Neuron (in vitro differentiated cells): Measurements from ENCODE around the gene BEND5.

Experiments
- H2AFZ ChIP-seq: one replicate; pipeline ENCODE4 v1.6.1; 2013; ENCODE audit warnings: low read depth, mild to moderate bottlenecking, inconsistent platforms, low read length, moderate library complexity
- H3K27me3 ChIP-seq: one replicate; pipeline ENCODE4 v1.6.1; 2013; ENCODE audit warnings: low read length; ENCODE audit not compliant: insufficient read depth
- H3K36me3 ChIP-seq: one replicate; pipeline ENCODE4 v1.6.1; 2013; ENCODE audit warnings: low read length; ENCODE audit not compliant: insufficient read depth
- H3K4me1 ChIP-seq: one replicate; pipeline ENCODE4 v1.6.1; 2013; ENCODE audit warnings: low read length; ENCODE audit not compliant: insufficient read depth
- H3K4me3 ChIP-seq: 2 replicates; pipeline ENCODE4 v1.5.1; 2013; ENCODE audit warnings: mild to moderate bottlenecking, low read length, moderate library complexity
- H3K9me3 ChIP-seq: one replicate; pipeline ENCODE4 v1.6.1; 2013; ENCODE audit warnings: low read length

Gene BEND5

GRCh38 chr1:48730164-48730910 lies 46.4 kb downstream of the BEND5 start:
- H3K9me3 ChIP-seq: no peaks in the 10 kb centered on the region
- no peak overlapping the region for H2AFZ ChIP-seq
- H3K36me3 ChIP-seq: peaks cover 68% of the 10 kb centered on the region
- H3K4me3 ChIP-seq: no peak overlapping the region
- no peaks in the 10 kb centered on the region for H3K27me3 ChIP-seq
- H3K4me1 ChIP-seq: peaks cover under 1% of the 10 kb centered on the region

GRCh38 chr1:48728584-48728983 lies 48.1 kb downstream of the BEND5 start:
- no peaks in the 10 kb centered on the region for H3K4me1 ChIP-seq
- no peaks in the 10 kb centered on the region for H3K9me3 ChIP-seq
- no peak overlapping the region for H2AFZ ChIP-seq
- no peak overlapping the region for H3K4me3 ChIP-seq
- no peaks in the 10 kb centered on the region for H3K27me3 ChIP-seq
- H3K36me3 ChIP-seq: peaks cover 51% of the 10 kb centered on the region

- Histone ChIP-seq H3K9me3 (no peaks in the 10 kb centered on the region), H3K4me3 (no peak overlapping the region), H3K36me3 (peaks cover 33% of the 10 kb centered on the region), H3K27me3 (no peaks in the 10 kb centered on the region), H3K4me1 (no peaks in the 10 kb centered on the region), H2AFZ (no peak overlapping the region)
Observed at GRCh38 chr1:48726557-48727215, 50.0 kb downstream of the BEND5 start.

GRCh38 chr1:48726139-48726538 lies 50.6 kb downstream of the BEND5 start:
- H3K36me3 ChIP-seq: peaks cover 28% of the 10 kb centered on the region
- H3K4me1 ChIP-seq: no peaks in the 10 kb centered on the region
- H3K9me3 ChIP-seq: no peaks in the 10 kb centered on the region
- H3K4me3 ChIP-seq: no peak overlapping the region
- H2AFZ ChIP-seq: no peak overlapping the region
- no peaks in the 10 kb centered on the region for H3K27me3 ChIP-seq

DNA sequence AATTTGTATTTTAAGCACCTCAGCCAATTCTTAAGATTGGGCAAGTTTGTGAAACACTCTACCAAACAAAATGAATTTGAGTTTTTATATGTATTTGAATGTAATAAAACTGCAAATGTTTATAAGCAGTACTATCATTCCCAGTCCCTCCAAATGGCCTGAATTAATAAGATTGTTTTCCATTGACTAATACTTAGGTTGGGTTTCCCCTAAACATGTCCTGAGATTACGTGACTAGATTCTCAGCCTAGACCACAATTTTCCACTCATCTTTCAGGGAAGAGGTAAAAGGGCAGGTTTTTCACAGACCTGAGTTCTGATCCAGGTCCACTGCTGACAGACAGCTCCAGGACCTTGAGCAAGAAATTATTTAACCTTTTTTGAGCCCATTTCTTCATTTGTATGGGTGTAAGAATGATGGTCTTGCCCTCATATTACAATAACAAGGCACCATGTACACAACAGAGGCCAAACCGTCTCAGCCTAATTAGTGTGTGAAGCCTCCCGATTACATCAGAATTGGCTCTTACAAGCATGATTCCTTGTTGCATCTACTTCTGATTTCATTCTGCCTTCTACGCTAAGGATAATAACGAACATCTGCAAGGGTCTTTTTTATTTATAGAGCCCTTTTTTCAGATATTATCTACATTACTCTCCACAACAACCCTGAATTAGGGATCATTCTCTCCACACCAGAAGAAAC lies 51.2 kb downstream of the BEND5 start:
- no peak overlapping the region for H3K4me3 ChIP-seq
- H2AFZ ChIP-seq: no peak overlapping the region
- peaks cover 25% of the 10 kb centered on the region for H3K36me3 ChIP-seq
- no peaks in the 10 kb centered on the region for H3K4me1 ChIP-seq
- no peaks in the 10 kb centered on the region for H3K27me3 ChIP-seq
- H3K9me3 ChIP-seq: no peaks in the 10 kb centered on the region

DNA sequence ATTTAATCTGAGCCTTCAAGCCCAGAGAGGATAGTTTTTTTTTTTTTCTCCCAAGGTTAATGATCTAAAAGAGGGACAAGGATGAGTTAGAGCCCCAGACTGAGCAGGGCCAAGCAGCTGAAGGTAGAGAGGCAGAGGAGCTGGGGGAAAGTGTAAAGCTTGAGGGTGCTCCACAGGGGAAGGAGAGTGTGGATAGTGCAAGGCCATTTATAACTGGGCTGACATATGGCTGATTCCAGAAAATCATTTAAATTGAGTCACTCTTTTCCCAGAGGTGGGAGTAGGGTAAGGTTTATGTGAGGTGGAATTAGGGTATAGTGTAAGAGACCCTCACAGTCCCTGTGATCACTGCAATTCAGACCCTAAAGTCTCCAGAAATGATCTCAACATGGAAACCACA lies 55.8 kb downstream of the BEND5 start:
- H3K36me3 ChIP-seq: no peaks in the 10 kb centered on the region
- no peaks in the 10 kb centered on the region for H3K9me3 ChIP-seq
- no peak overlapping the region for H3K4me3 ChIP-seq
- H3K27me3 ChIP-seq: no peaks in the 10 kb centered on the region
- H3K4me1 ChIP-seq: no peaks in the 10 kb centered on the region
- H2AFZ ChIP-seq: no peak overlapping the region

GRCh38 chr1:48718705-48719104 lies 58.0 kb downstream of the BEND5 start:
- Histone ChIP-seq H3K4me1 (no peaks in the 10 kb centered on the region), H3K4me3 (no peak overlapping the region), H3K36me3 (no peaks in the 10 kb centered on the region), H2AFZ (no peak overlapping the region), H3K27me3 (no peaks in the 10 kb centered on the region), H3K9me3 (no peaks in the 10 kb centered on the region)

- H3K36me3 ChIP-seq: no peaks in the 10 kb centered on the region
- H3K9me3 ChIP-seq: no peaks in the 10 kb centered on the region
- no peaks in the 10 kb centered on the region for H3K4me1 ChIP-seq
- no peaks in the 10 kb centered on the region for H3K27me3 ChIP-seq
- H2AFZ ChIP-seq: no peak overlapping the region
- no peak overlapping the region for H3K4me3 ChIP-seq
Observed at GRCh38 chr1:48718116-48718630, 58.5 kb downstream of the BEND5 start.

- Histone ChIP-seq H3K27me3 (no peaks in the 10 kb centered on the region), H2AFZ (no peak overlapping the region), H3K4me1 (no peaks in the 10 kb centered on the region), H3K4me3 (no peak overlapping the region), H3K9me3 (no peaks in the 10 kb centered on the region), H3K36me3 (no peaks in the 10 kb centered on the region)
Observed at GRCh38 chr1:48717082-48717481, 59.6 kb downstream of the BEND5 start.

DNA sequence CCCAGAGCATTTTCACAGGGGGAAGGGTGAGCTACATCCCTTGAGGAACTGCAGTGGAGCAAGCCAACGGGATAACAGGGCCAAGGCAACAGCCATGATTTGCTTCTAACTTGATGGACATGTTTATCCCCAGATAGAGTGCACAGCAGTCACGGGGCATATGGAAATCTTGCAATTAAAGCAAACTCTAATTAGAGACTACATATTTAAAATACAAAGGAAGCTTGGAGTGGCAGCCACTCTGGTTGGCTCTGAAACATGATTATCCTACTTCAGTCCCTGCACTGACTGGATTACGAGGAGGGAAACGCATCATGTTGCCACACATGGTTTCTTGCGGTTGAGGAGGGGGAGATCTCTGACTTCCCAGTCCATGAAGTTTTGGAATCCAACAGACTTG lies 60.8 kb downstream of the BEND5 start:
- no peaks in the 10 kb centered on the region for H3K4me1 ChIP-seq
- no peaks in the 10 kb centered on the region for H3K27me3 ChIP-seq
- no peaks in the 10 kb centered on the region for H3K9me3 ChIP-seq
- no peak overlapping the region for H2AFZ ChIP-seq
- no peaks in the 10 kb centered on the region for H3K36me3 ChIP-seq
- no peak overlapping the region for H3K4me3 ChIP-seq

DNA sequence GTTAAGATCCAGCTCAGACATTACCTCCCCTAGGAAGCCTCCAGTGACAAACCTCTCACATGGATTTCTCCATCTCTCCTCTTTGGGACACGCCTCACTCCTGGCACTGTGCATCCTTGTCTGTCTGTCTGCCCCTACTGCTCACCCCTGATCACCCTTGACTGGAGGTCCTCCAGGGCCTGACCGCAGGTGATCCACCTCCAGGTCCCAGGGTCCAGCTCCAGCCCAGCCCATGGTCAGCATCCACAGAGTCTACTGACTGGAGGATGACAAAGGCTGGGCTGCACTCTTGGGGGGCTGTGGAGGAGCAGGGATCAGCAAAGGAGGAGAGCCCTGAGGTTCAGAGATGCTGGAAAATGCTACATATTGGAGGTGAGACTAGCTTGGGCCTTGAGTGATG lies 65.8 kb downstream of the BEND5 start:
- H3K4me1 ChIP-seq: no peaks in the 10 kb centered on the region
- no peaks in the 10 kb centered on the region for H3K9me3 ChIP-seq
- no peaks in the 10 kb centered on the region for H3K27me3 ChIP-seq
- no peaks in the 10 kb centered on the region for H3K36me3 ChIP-seq
- no peak overlapping the region for H2AFZ ChIP-seq
- H3K4me3 ChIP-seq: no peak overlapping the region

GRCh38 chr1:48710318-48710717 lies 66.4 kb downstream of the BEND5 start:
- no peak overlapping the region for H2AFZ ChIP-seq
- H3K36me3 ChIP-seq: no peaks in the 10 kb centered on the region
- H3K4me1 ChIP-seq: no peaks in the 10 kb centered on the region
- H3K27me3 ChIP-seq: no peaks in the 10 kb centered on the region
- H3K4me3 ChIP-seq: no peak overlapping the region
- H3K9me3 ChIP-seq: no peaks in the 10 kb centered on the region

GRCh38 chr1:48704736-48705135 lies 72.0 kb downstream of the BEND5 start:
- Histone ChIP-seq H3K36me3 (no peaks in the 10 kb centered on the region), H3K4me1 (no peaks in the 10 kb centered on the region), H3K9me3 (no peaks in the 10 kb centered on the region)

More at GRCh38 chr1:48704736-48705135, 72.0 kb downstream of the BEND5 start:
- Histone ChIP-seq H3K27me3 (no peaks in the 10 kb centered on the region), H3K4me3 (no peak overlapping the region), H2AFZ (no peak overlapping the region)
